ENCODE data around the gene RAD23B.

The RAD23B gene

DNA sequence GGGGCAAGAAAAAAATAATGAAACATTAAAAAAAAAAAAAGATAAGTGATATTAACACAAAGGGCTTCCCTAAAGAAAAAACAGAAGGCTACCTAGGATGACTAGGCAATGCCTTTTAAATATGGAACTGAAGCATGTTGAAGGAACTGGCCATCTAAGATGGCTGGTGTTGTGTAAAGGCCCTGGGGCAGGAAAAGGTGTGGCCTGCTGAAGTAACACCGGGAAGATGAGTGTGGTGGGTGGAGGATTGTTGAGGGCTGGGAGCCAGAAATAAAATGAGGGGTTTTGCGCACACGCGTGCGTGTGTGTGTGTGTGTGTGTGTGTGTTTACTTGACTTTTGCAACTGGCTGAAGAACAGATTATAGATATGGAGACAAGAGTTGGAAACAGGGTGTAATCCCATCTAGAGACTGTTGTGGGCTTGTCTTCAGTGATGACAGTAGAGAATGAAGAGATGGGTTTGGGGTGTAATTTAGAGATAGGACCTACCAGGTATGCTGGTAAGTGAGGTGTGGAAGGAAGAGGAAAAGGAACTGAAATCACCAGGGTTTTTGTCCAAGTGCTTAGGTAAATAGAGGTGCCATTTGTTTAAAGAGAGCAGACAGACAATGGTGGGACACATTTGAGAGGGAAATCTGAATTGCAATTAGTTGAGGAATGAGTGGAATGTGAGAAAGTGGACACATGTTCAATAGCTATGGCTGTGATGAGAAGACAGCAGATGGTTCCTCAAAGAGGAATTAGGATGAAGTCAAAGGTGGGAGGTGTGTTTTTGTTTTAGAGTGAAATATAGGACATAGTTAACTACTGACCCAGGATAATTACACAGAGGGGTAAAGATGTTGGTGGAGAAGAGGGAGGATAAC is 33.9 kb downstream of the RAD23B start:
- no peak overlapping the region for H4K91ac ChIP-seq (ENCODE audit: low read length)
- no peak overlapping the region for H3K14ac ChIP-seq (ENCODE audit: low read length in 2 of 2)
- H3K79me1 ChIP-seq (replicated peaks; ENCODE audit: low read length, poor library complexity, severe bottlenecking): peaks cover 2% of the 10 kb centered on the region
- H3K9ac ChIP-seq (ENCODE audit: low read length): no peak overlapping the region
- no peak overlapping the region for H3K23ac ChIP-seq (ENCODE audit: low read length in 2 of 2)
- H3K9me3 ChIP-seq (ENCODE audit: control insufficient read depth, low read length): no peaks in the 10 kb centered on the region
- no peak overlapping the region for H2AK5ac ChIP-seq (ENCODE audit: low read length, severe bottlenecking)
- H2BK120ac ChIP-seq (ENCODE audit: low read depth, low read length): no peak overlapping the region
- no peak overlapping the region for H2BK12ac ChIP-seq (ENCODE audit: low read length in 2 of 2)
- H4K8ac ChIP-seq (ENCODE audit: low read length): no peak overlapping the region
- no peak overlapping the region for H3K4me3 ChIP-seq (ENCODE audit: insufficient read depth in 1 of 2, low read depth in 1 of 2, low read length in 2 of 2)
- H3K27ac ChIP-seq (ENCODE audit: low read length, poor library complexity, severe bottlenecking): no peak overlapping the region
- H3K18ac ChIP-seq (ENCODE audit: low read depth in 1 of 2, low read length in 2 of 2): no peak overlapping the region
- H3K4ac ChIP-seq (ENCODE audit: low read depth in 1 of 2, low read length in 2 of 2): no peak overlapping the region
- 97% methylated on average over 5 of the region's 5 CpGs for WGBS
- no peaks in the 10 kb centered on the region for H3K27me3 ChIP-seq (ENCODE audit: control insufficient read depth in 1 of 2, insufficient read depth in 1 of 2, low read length in 2 of 2)
- no peak overlapping the region for H2BK15ac ChIP-seq (ENCODE audit: low read depth, poor library complexity, severe bottlenecking)
- H3K36me3 ChIP-seq (ENCODE audit: control insufficient read depth in 1 of 2, insufficient read depth in 2 of 2, low read depth in 1 of 2, low read length in 2 of 2): peaks cover 13 to 95% of the 10 kb centered on the region in 2 experiments
- H3K4me1 ChIP-seq (ENCODE audit: control insufficient read depth, insufficient read depth, low read depth, low read length): peaks cover 6% of the 10 kb centered on the region
- no peak for DNase-seq
- H2BK5ac ChIP-seq (ENCODE audit: low read depth, low read length, poor library complexity, severe bottlenecking): no peak overlapping the region
- no peak overlapping the region for H3K4me2 ChIP-seq (ENCODE audit: low read length, poor library complexity, severe bottlenecking)
- no peak overlapping the region for H2AFZ ChIP-seq (ENCODE audit: low read depth, low read length)

DNA sequence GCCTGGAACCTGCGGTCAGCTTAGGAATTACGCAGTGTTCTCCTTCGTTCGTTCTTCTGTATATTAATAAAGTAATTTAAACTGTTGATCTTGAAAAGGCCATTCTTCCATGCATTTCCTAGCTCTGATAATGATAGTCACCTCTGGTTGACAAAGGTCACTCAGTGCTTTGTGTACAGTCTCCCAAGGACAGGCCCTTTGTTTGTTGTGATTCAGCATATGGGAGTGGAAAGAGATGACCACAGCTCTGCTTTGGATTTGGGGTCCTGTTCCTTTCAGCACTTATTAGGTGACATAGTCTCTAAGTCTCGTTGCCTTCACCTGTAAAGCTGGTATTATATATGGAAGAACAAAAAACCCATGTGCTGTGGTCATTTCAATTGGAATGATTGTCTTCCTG is 39.6 kb downstream of the RAD23B start:
- no peak overlapping the region for H3K9ac ChIP-seq (ENCODE audit: low read length)
- no peak overlapping the region for H2BK120ac ChIP-seq (ENCODE audit: low read depth, low read length)
- H3K23ac ChIP-seq (ENCODE audit: low read length in 2 of 2): no peak overlapping the region
- no peak overlapping the region for H2AK5ac ChIP-seq (ENCODE audit: low read length, severe bottlenecking)
- H4K8ac ChIP-seq (ENCODE audit: low read length): no peak overlapping the region
- DNase-seq: no peak
- H2BK12ac ChIP-seq (ENCODE audit: low read length in 2 of 2): no peak overlapping the region
- no peaks in the 10 kb centered on the region for H3K27me3 ChIP-seq (ENCODE audit: control insufficient read depth in 1 of 2, insufficient read depth in 1 of 2, low read length in 2 of 2)
- no peak overlapping the region for H2AFZ ChIP-seq (ENCODE audit: low read depth, low read length)
- H3K79me1 ChIP-seq (replicated peaks; ENCODE audit: low read length, poor library complexity, severe bottlenecking): peaks cover 5% of the 10 kb centered on the region
- H4K91ac ChIP-seq (ENCODE audit: low read length): no peak overlapping the region
- H3K14ac ChIP-seq (ENCODE audit: low read length in 2 of 2): no peak overlapping the region
- H2BK5ac ChIP-seq (ENCODE audit: low read depth, low read length, poor library complexity, severe bottlenecking): no peak overlapping the region
- no peaks in the 10 kb centered on the region for H3K4me1 ChIP-seq (ENCODE audit: control insufficient read depth, insufficient read depth, low read depth, low read length)
- peaks cover 8% of the 10 kb centered on the region for H3K9me3 ChIP-seq (ENCODE audit: control insufficient read depth, low read length)
- no peak overlapping the region for H3K4ac ChIP-seq (ENCODE audit: low read depth in 1 of 2, low read length in 2 of 2)
- no peak overlapping the region for H2BK15ac ChIP-seq (ENCODE audit: low read depth, poor library complexity, severe bottlenecking)
- H3K18ac ChIP-seq (ENCODE audit: low read depth in 1 of 2, low read length in 2 of 2): no peak overlapping the region
- H3K4me2 ChIP-seq (ENCODE audit: low read length, poor library complexity, severe bottlenecking): no peak overlapping the region
- no peak overlapping the region for H3K4me3 ChIP-seq (ENCODE audit: insufficient read depth in 1 of 2, low read depth in 1 of 2, low read length in 2 of 2)
- no peak overlapping the region for H3K27ac ChIP-seq (ENCODE audit: low read length, poor library complexity, severe bottlenecking)
- 100% methylated on average over 1 of the region's 5 CpGs for WGBS
- peaks cover 11 to 94% of the 10 kb centered on the region in 2 experiments for H3K36me3 ChIP-seq (ENCODE audit: control insufficient read depth in 1 of 2, insufficient read depth in 2 of 2, low read depth in 1 of 2, low read length in 2 of 2)

DNA sequence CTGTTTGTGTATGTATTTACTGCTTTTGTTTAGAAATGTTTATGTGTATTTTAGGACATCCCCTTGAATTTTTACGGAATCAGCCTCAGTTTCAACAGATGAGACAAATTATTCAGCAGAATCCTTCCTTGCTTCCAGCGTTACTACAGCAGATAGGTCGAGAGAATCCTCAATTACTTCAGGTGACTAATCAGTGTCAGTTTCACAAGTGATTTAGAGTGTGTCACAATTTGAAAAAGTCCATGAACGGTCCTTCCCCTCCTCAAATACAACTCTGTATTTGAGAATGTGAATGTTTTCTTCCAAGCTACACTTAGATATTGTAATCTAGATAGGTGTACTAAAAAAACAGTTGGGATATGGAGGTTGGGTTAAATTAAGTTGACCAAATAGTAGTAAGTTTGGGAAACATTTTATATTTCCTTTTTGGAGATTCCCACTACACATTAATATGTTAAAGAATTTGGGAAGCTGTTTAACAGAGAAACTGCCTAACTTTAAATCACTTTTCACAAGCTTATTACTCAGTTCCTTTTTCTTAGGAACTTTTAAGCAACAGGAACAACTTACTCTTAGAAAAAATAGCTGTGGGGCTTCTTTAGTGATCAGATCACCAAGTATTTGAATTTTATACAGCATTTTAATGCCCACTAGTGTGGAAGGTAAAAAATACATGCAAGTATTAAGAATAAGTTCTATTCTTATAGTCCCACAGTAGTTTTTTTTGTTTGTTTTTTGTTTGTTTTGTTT is 40.9 kb downstream of the RAD23B start:
- no peak overlapping the region for H4K8ac ChIP-seq (ENCODE audit: low read length)
- H3K4ac ChIP-seq (ENCODE audit: low read depth in 1 of 2, low read length in 2 of 2): no peak overlapping the region
- H3K4me3 ChIP-seq (ENCODE audit: insufficient read depth in 1 of 2, low read depth in 1 of 2, low read length in 2 of 2): no peak overlapping the region
- H2AK5ac ChIP-seq (ENCODE audit: low read length, severe bottlenecking): no peak overlapping the region
- H2AFZ ChIP-seq (ENCODE audit: low read depth, low read length): no peak overlapping the region
- peaks cover 15 to 93% of the 10 kb centered on the region in 2 experiments for H3K36me3 ChIP-seq (ENCODE audit: control insufficient read depth in 1 of 2, insufficient read depth in 2 of 2, low read depth in 1 of 2, low read length in 2 of 2)
- H3K27me3 ChIP-seq (ENCODE audit: control insufficient read depth in 1 of 2, insufficient read depth in 1 of 2, low read length in 2 of 2): no peaks in the 10 kb centered on the region
- H3K79me1 ChIP-seq (replicated peaks; ENCODE audit: low read length, poor library complexity, severe bottlenecking): peaks cover 5% of the 10 kb centered on the region
- peaks cover 8% of the 10 kb centered on the region for H3K9me3 ChIP-seq (ENCODE audit: control insufficient read depth, low read length)
- H2BK15ac ChIP-seq (ENCODE audit: low read depth, poor library complexity, severe bottlenecking): no peak overlapping the region
- H3K23ac ChIP-seq (ENCODE audit: low read length in 2 of 2): no peak overlapping the region
- H3K18ac ChIP-seq (ENCODE audit: low read depth in 1 of 2, low read length in 2 of 2): no peak overlapping the region
- H3K27ac ChIP-seq (ENCODE audit: low read length, poor library complexity, severe bottlenecking): no peak overlapping the region
- DNase-seq: no peak
- no peak overlapping the region for H2BK12ac ChIP-seq (ENCODE audit: low read length in 2 of 2)
- H2BK120ac ChIP-seq (ENCODE audit: low read depth, low read length): no peak overlapping the region
- H3K9ac ChIP-seq (ENCODE audit: low read length): no peak overlapping the region
- no peak overlapping the region for H3K4me2 ChIP-seq (ENCODE audit: low read length, poor library complexity, severe bottlenecking)
- no peak overlapping the region for H4K91ac ChIP-seq (ENCODE audit: low read length)
- no peaks in the 10 kb centered on the region for H3K4me1 ChIP-seq (ENCODE audit: control insufficient read depth, insufficient read depth, low read depth, low read length)
- no peak overlapping the region for H2BK5ac ChIP-seq (ENCODE audit: low read depth, low read length, poor library complexity, severe bottlenecking)
- no peak overlapping the region for H3K14ac ChIP-seq (ENCODE audit: low read length in 2 of 2)
- 100% methylated on average over 3 of the region's 4 CpGs for WGBS

DNA sequence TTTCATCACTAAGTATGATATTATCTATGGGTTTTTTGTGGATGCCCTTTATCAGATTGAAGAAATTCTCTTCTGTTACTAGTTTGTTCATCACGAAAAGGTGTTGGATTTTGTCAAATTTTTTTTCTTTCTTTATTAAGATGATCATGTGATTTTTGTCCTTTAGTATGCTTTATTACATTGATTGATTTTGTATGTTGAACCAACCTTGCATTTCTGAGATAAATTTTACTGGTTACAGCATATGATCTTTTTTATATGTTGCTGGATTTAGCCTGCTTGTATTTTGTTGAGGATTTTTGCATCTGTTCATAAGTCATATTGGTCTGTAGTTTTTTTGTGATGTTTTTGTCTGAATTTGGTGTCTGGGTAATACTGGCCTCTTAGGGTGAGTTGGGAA is 42.8 kb downstream of the RAD23B start:
- no peak overlapping the region for H2BK15ac ChIP-seq (ENCODE audit: low read depth, poor library complexity, severe bottlenecking)
- peaks cover 12 to 93% of the 10 kb centered on the region in 2 experiments for H3K36me3 ChIP-seq (ENCODE audit: control insufficient read depth in 1 of 2, insufficient read depth in 2 of 2, low read depth in 1 of 2, low read length in 2 of 2)
- H3K4me2 ChIP-seq (ENCODE audit: low read length, poor library complexity, severe bottlenecking): no peak overlapping the region
- no peak overlapping the region for H2BK120ac ChIP-seq (ENCODE audit: low read depth, low read length)
- H3K79me1 ChIP-seq (replicated peaks; ENCODE audit: low read length, poor library complexity, severe bottlenecking): peaks cover 6% of the 10 kb centered on the region
- no peak overlapping the region for H4K91ac ChIP-seq (ENCODE audit: low read length)
- H3K14ac ChIP-seq (ENCODE audit: low read length in 2 of 2): no peak overlapping the region
- H3K4me1 ChIP-seq (ENCODE audit: control insufficient read depth, insufficient read depth, low read depth, low read length): no peaks in the 10 kb centered on the region
- no peak overlapping the region for H2AFZ ChIP-seq (ENCODE audit: low read depth, low read length)
- H3K27ac ChIP-seq (ENCODE audit: low read length, poor library complexity, severe bottlenecking): no peak overlapping the region
- H2BK12ac ChIP-seq (ENCODE audit: low read length in 2 of 2): no peak overlapping the region
- no peak overlapping the region for H3K9ac ChIP-seq (ENCODE audit: low read length)
- peaks cover 8% of the 10 kb centered on the region for H3K9me3 ChIP-seq (ENCODE audit: control insufficient read depth, low read length)
- H3K4me3 ChIP-seq (ENCODE audit: insufficient read depth in 1 of 2, low read depth in 1 of 2, low read length in 2 of 2): no peak overlapping the region
- H3K23ac ChIP-seq (ENCODE audit: low read length in 2 of 2): no peak overlapping the region
- 100% methylated on average over 1 of the region's 1 CpG for WGBS
- no peak overlapping the region for H3K18ac ChIP-seq (ENCODE audit: low read depth in 1 of 2, low read length in 2 of 2)
- no peak overlapping the region for H4K8ac ChIP-seq (ENCODE audit: low read length)
- no peak overlapping the region for H2BK5ac ChIP-seq (ENCODE audit: low read depth, low read length, poor library complexity, severe bottlenecking)
- no peaks in the 10 kb centered on the region for H3K27me3 ChIP-seq (ENCODE audit: control insufficient read depth in 1 of 2, insufficient read depth in 1 of 2, low read length in 2 of 2)
- no peak overlapping the region for H3K4ac ChIP-seq (ENCODE audit: low read depth in 1 of 2, low read length in 2 of 2)
- DNase-seq: no peak
- no peak overlapping the region for H2AK5ac ChIP-seq (ENCODE audit: low read length, severe bottlenecking)
